NCI-H524 treated with DMSO at 0.1 percent for 48 hours (cell line): ENCODE measurements around the gene VKORC1.

Experiments used
- DNase-seq: peaks from one replicate; lab custom pipeline; 2025; lab: John Stamatoyannopoulos, UW

The VKORC1 gene

DNA sequence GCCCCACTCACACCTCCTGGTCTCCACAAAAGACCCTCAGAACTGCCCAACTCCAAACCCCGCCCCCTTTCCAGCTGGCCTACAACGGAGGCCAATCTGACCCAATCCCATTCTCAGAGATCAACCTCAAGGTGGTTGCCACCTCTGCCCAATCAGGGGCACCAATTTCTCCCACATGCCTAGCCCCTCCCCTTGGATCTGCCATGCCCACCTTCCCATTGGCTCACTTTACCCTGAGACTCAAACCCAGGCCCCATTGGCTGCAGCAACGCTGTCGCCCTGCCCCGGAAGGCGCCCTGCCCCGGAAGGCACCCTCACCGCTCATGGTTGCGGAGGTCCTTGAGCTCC is 31.1 kb downstream of the VKORC1 start:
- DNase-seq: no peak

DNA sequence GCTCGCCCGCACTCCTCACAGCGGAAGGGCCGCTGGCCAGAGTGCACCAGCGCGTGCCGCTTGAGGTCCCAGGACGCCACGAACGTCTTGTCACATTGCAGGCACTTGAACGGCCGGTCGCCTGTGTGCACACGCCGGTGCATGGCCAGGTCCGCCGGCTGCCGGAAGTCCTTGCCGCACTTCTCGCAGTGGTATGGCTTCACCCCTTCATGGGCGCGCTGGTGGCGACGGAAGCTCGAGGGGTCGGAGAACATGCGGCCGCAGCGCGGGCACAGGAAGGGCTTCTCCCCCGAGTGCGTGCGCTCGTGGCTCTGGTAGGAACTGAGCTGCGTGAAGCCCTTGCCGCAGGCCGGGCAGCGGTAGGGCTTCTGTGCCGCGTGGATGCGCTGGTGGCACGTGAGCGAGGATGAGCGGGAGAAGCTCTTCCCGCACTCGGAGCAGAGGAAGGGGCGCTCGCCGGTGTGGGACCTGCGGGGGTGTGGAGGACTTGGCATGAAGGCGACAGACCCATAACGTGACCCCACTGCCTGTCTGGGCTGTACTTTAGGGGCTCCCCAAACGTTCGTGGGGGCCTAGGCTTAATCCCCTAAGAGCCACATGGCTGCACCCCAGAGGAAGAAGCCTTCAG is 32.7 kb downstream of the VKORC1 start:
- DNase-seq: no peak

DNA sequence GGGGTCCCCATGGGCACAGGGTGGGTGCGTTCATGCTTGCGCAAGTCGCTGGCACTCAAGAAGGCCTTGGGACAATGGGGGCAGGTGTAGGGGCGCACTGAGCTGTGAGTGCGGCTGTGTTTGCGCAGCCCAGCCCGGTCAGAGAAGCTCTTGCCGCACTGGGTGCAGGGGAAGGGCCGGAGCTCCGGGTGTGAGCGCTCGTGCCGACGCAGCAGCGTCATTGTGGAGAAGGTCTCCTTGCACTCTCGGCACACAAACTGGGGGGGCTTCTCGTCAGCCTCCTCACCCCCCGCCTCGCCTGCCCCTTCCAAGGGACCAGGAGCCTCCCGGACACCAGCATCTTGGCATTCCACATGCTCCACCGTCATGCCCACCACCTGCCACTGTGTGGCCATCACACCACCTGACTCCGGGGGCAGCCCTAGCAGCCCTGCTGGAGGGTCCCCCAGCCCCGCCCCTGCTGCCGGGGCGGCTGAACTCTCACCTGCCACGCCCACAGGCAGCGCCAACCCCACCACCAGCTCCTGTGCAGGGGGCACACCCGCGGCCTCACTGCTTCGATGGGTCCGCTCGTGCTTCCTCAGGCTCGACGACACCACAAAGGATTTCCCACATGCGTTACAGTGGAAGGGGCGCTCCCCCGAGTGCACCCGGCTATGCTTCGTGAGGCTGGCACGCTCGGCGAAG is 33.3 kb downstream of the VKORC1 start:
- DNase-seq: no peak

DNA sequence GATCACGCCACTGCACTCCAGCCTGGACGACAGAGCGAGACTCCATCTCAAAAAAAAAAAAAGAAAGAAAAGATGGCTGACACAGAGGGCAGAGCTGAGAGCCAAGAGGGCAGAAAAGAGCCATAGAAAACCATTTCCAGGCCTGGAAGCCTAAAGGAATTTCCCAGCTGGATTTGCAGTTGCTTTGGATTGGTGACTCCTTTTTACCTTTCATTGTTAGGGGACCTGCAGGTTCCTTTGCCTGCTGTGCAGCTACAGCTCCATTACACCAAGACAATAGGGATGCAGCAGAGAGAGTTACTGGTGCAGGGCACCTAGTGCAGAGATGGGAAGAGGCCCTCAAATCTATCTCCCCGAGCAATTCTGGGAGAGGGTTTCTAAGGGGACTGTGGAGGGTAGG is 39.0 kb downstream of the VKORC1 start:
- no peak for DNase-seq

DNA sequence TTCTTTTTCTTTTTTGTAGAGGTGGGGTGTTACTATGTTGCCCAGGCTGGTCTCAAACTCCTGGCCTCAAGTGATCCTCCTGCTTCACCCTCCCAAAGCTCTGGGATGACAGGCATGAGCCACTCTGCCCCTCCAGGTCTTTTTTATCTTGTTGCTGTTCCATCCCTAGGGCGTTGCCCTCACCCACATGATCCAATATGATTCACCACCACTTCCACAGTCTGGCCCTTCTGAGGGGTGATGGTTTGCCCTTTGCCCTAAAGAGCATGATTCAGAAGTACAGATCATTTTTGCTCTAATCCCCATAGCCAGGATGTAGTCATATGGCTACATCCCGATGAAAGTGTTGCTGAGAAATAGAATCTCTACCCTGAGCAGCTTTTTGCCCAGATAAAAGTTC is 42.5 kb downstream of the VKORC1 start:
- DNase-seq: no peak

DNA sequence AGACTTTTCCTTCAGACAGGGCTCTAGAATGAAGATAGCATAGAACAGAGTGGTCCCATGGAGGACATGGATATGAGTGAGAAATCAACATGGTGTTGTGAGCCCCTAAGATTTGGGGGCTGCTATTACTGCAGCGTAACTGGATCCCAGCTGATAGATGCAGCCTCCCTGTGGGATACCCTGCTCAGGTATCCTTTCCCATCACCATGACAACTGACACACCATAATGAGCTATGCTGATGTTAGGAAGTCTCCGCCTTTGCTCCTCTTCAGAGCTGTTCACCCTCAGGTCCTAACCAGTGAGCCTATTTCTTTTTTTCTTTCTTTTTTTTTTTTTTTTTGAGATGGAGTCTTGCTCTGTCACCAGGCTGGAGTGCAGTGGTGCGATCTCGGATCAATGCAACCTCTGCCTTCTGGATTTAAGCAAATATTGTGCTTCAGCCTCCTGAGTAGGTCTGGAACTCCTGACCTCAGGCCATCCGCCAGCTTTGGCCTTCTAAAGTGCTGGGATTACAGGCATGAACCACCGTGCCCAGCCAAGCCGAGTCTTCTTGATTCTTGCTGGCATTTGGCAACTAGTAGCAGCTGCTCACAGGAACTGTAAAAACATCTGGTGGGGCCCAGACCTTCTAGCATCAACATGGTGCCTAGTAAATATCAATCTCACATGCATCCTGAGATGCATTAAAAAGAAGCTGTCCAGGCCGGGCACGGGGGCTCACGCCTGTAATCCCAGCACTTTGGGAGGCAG is 44.1 kb downstream of the VKORC1 start:
- no peak for DNase-seq

DNA sequence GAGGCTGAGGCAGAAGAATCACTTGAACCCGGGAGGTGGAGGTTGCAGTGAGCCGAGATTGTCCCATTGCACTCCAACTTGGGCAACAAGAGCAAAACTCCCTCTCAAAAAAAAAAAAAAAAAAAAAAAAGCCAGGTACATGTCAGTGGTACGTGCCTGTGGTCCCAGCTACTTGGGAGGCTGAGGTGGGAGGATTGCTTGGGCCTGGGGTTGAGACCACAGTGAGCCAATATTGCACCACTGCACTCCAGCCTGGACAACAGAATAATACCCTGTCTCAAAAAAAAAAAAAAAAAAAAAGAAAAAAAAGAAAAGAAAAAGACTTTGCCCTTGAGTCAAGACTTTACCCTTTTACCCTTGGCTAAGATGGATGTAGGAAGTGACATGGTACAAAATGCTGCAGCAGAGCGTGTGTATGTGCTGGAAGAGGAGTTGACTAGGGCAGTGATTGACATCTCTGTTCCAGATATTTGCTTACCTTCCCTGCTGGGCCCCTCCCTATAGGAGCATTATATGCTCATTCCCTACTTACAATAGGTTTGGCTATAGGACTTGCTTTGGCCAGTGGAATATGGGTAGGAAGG is 50.6 kb downstream of the VKORC1 start:
- no peak for DNase-seq

DNA sequence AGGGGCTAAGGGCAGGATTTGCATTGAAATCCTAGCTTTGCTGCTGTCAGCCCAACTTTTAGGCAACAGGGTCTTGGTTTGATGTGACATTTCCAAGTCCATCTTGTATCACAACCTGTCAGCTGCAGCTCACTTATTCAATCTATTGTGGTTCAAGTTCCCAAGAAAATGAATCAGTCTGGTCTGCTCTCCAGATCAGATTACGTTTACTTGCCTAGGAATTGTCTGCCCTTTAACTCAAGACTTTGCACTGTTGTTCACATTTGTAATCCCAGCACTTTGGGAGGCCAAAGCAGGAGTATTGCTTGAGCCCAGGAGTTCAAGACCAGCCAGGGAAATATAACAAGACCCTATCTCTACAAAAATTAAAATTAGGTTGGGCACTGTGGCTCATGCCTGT is 51.2 kb downstream of the VKORC1 start:
- DNase-seq: no peak

DNA sequence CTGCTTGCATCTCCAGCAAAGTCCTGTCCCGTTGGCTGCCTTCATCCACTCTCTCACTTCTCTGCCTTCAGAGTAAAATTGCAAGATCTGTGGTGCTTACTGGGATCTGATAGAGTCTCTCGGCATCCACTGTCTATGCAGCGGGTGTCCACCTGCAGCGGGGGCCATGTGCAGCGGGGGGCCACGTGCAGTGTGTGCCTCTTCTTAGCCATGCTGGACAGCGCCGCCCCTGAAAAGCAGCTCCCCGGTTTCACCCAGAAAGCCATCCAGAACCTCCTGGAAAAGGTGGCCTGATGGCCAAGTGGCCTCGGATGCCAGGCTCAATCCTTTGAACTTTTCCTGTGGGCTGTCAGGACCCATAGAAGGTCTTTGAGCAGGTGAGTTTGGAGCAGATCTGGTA is 51.7 kb downstream of the VKORC1 start:
- DNase-seq: no peak
